22Rv1 (cell line): Measurements from ENCODE around the gene IL1RAPL2.

ENCODE experiments used
- CTCF ChIP-seq: fragments of 450-650 bp; IDR thresholded peaks from 2 replicates; pipeline ENCODE4 v1.5.1; 2017; ENCODE audit warnings: mild to moderate bottlenecking
- ZFX ChIP-seq: fragments of 450-650 bp; IDR thresholded peaks from 2 replicates; pipeline ENCODE4 v1.6.1; 2017; ENCODE audit warnings: antibody characterized with exemption, borderline replicate concordance

- TF ChIP-seq CTCF (no peak), ZFX (no peak)
These were observed 1087.9 kb downstream of the IL1RAPL2 start for GRCh38 chrX:105653891-105654290.
